Neural cell (in vitro differentiated cells): ENCODE measurements around the gene LMBRD1. TPM values are rescaled to one million over a fixed set of nuclear protein-coding genes. Genes with fewer than 3 reads are reported as not detected.

ENCODE experiments used
- H2AFZ ChIP-seq: fragments of 200-600, 300-800 bp; sonication (generic), shearing (Covaris generic); 2 replicates; pipeline ENCODE4 v1.6.0; 2014; ENCODE audit warnings: low read depth, mild to moderate bottlenecking, antibody characterized with exemption, low read length, moderate library complexity
- H3F3A ChIP-seq: fragments of 200-600 bp; shearing (Covaris generic); 2 replicates; pipeline ENCODE4 v1.6.1; 2016; ENCODE audit warnings: mild to moderate bottlenecking, moderate library complexity, mixed read lengths, antibody characterized with exemption, low read length; ENCODE audit not compliant: insufficient read depth, poor library complexity, severe bottlenecking
- H3K27ac ChIP-seq: fragments of 200-600, 300-800 bp; sonication (generic), shearing (Covaris generic); 2 replicates; pipeline ENCODE4 v1.5.1; 2014; ENCODE audit warnings: mild to moderate bottlenecking, low read length, moderate library complexity
- H3K27me3 ChIP-seq: fragments of 300-800, 200-600 bp; sonication (generic), shearing (Covaris generic); 2 replicates; pipeline ENCODE4 v1.6.0; 2014; ENCODE audit warnings: mild to moderate bottlenecking, low read depth, low read length, moderate library complexity; ENCODE audit not compliant: insufficient read depth
- H3K36me3 ChIP-seq: fragments of 300-800, 200-600 bp; sonication (generic), shearing (Covaris generic); 2 replicates; pipeline ENCODE4 v1.5.1; 2014; ENCODE audit warnings: mild to moderate bottlenecking, antibody characterized with exemption, low read length, moderate library complexity; ENCODE audit not compliant: insufficient read depth
- H3K4me2 ChIP-seq: fragments of 300-800, 200-600 bp; sonication (generic), shearing (Covaris generic); 2 replicates; pipeline ENCODE4 v1.6.0; 2014; ENCODE audit warnings: mild to moderate bottlenecking, low read length
- H3K4me3 ChIP-seq: fragments of 300-800, 200-600 bp; sonication (generic), shearing (Covaris generic); 2 replicates; pipeline ENCODE4 v1.5.1; 2014; ENCODE audit warnings: mild to moderate bottlenecking, low read length, moderate library complexity
- H3K79me2 ChIP-seq: fragments of 200-600 bp; shearing (Covaris generic); replicated peaks from 2 replicates; pipeline ENCODE4 v1.6.0; 2014; ENCODE audit warnings: mild to moderate bottlenecking, low read length, moderate library complexity; ENCODE audit not compliant: insufficient read depth
- H3K9ac ChIP-seq: fragments of 300-800, 200-600 bp; sonication (generic), shearing (Covaris generic); 2 replicates; pipeline ENCODE4 v1.6.1; 2016; ENCODE audit warnings: mild to moderate bottlenecking, low read length, mixed read lengths
- H3K9me2 ChIP-seq: fragments of 200-600 bp; shearing (Covaris generic); 2 replicates; pipeline ENCODE4 v1.6.1; 2016; ENCODE audit warnings: mild to moderate bottlenecking, low read length, mixed read lengths; ENCODE audit not compliant: insufficient read depth
- H3K9me3 ChIP-seq: fragments of 200-600, 300-800 bp; sonication (generic), shearing (Covaris generic); 2 replicates; pipeline ENCODE4 v1.6.1; 2016; ENCODE audit warnings: mild to moderate bottlenecking, mixed run types, low read length, moderate library complexity, mixed read lengths
- H4K20me1 ChIP-seq: fragments of 200-600 bp; shearing (Covaris generic); 2 replicates; pipeline ENCODE4 v1.6.1; 2016; ENCODE audit warnings: mild to moderate bottlenecking, mixed run types; ENCODE audit not compliant: insufficient read depth
- CTCF ChIP-seq: fragments of 450-650 bp; IDR thresholded peaks from 2 replicates; pipeline ENCODE4 v1.5.1; 2014; ENCODE audit warnings: antibody characterized with exemption, mild to moderate bottlenecking, moderate library complexity; ENCODE audit not compliant: poor library complexity, severe bottlenecking
- EP300 ChIP-seq: fragments of 450-650 bp; conservative IDR thresholded peaks from 2 replicates; pipeline ENCODE4 v1.6.1; 2014; ENCODE audit warnings: antibody characterized with exemption, mild to moderate bottlenecking, moderate library complexity; ENCODE audit not compliant: poor library complexity, severe bottlenecking
- EZH2 ChIP-seq: fragments of 200-600, 300-800 bp; shearing (Covaris generic), sonication (generic); IDR thresholded peaks from 2 replicates; pipeline ENCODE4 v1.6.1; 2014; ENCODE audit warnings: antibody characterized with exemption, low read length, borderline replicate concordance, mild to moderate bottlenecking; ENCODE audit not compliant: insufficient read depth, poor library complexity, severe bottlenecking
- MXI1 ChIP-seq: fragments of 450-650 bp; conservative IDR thresholded peaks from 2 replicates; pipeline ENCODE4 v1.6.1; 2014; ENCODE audit warnings: antibody characterized with exemption, mild to moderate bottlenecking; ENCODE audit not compliant: poor library complexity, severe bottlenecking
- POLR2AphosphoS5 ChIP-seq: IDR thresholded peaks from 2 replicates; pipeline ENCODE4 v1.6.1; 2012
- RAD21 ChIP-seq: fragments of 450-650 bp; conservative IDR thresholded peaks from 2 replicates; pipeline ENCODE4 v1.6.1; 2014; ENCODE audit warnings: antibody characterized with exemption, mild to moderate bottlenecking, moderate library complexity
- REST ChIP-seq: IDR thresholded peaks from 2 replicates; pipeline ENCODE4 v1.6.1; 2012; ENCODE audit warnings: borderline replicate concordance
- SMC3 ChIP-seq: fragments of 450-650 bp; conservative IDR thresholded peaks from 2 replicates; pipeline ENCODE4 v1.6.1; 2014; ENCODE audit warnings: antibody characterized with exemption, mild to moderate bottlenecking, moderate library complexity; ENCODE audit not compliant: poor library complexity
- TAF1 ChIP-seq: IDR thresholded peaks from 2 replicates; pipeline ENCODE4 v1.6.1; 2012; ENCODE audit warnings: low read depth
- polyA plus RNA-seq: library from polyadenylated mRNA; depleted of rRNA; stranded (reverse); fragments of >200 nt; gene quantifications from 2 replicates; pipeline ENCODE4 v1.2.3, GENCODE V29; 2014

LMBRD1 gene
- polyA plus RNA-seq, 1 donor from 2014 or later = 84.2 TPM

GRCh38 chr6:69696273-69696672 is 100.5 kb downstream of the LMBRD1 start:
- H3K27me3 ChIP-seq = no peaks in the 10 kb centered on the region
- H4K20me1 ChIP-seq = no peaks in the 10 kb centered on the region
- no peaks in the 10 kb centered on the region for H3K36me3 ChIP-seq
- H2AFZ ChIP-seq = no peak overlapping the region
- no peak overlapping the region for H3K4me3 ChIP-seq
- no peak overlapping the region for H3K4me2 ChIP-seq
- TF ChIP-seq REST (no peak), EP300 (no peak), MXI1 (no peak), TAF1 (no peak), CTCF (no peak), SMC3 (no peak), POLR2AphosphoS5 (no peak), EZH2 (no peak), RAD21 (no peak)
- H3K9me3 ChIP-seq = no peaks in the 10 kb centered on the region
- H3K79me2 ChIP-seq = no peaks in the 10 kb centered on the region
- H3K9me2 ChIP-seq = no peaks in the 10 kb centered on the region
- no peak overlapping the region for H3K27ac ChIP-seq
- H3K9ac ChIP-seq = no peak overlapping the region
- no peaks in the 10 kb centered on the region for H3F3A ChIP-seq

- Histone ChIP-seq H3K36me3 (no peaks in the 10 kb centered on the region), H3K79me2 (no peaks in the 10 kb centered on the region), H3K9me3 (no peaks in the 10 kb centered on the region), H4K20me1 (no peaks in the 10 kb centered on the region), H3K27me3 (no peaks in the 10 kb centered on the region), H3K4me3 (no peak overlapping the region), H3K9ac (no peak overlapping the region), H3K9me2 (no peaks in the 10 kb centered on the region), H3K4me2 (no peak overlapping the region), H2AFZ (no peak overlapping the region), H3K27ac (no peak overlapping the region), H3F3A (no peaks in the 10 kb centered on the region)
- no peak for TF ChIP-seq REST
- no peak for TF ChIP-seq RAD21
- TF ChIP-seq TAF1 = no peak
- no peak for TF ChIP-seq EZH2
- TF ChIP-seq EP300 = no peak
- no peak for TF ChIP-seq POLR2AphosphoS5
- TF ChIP-seq MXI1 = no peak
- no peak for TF ChIP-seq CTCF
- no peak for TF ChIP-seq SMC3
These were observed 103.0 kb downstream of the LMBRD1 start for GRCh38 chr6:69693762-69694161.
